Heart left ventricle (tissue), 13 donors: ENCODE data around the gene TSPAN6.

Experiments used
- CTCF ChIP-seq, 12 donors: fragments of 200-600 bp; sonication (generic) in 4 of 12; IDR thresholded peaks; one replicate each; pipeline versions ENCODE4 v1.5.0 to v1.8.0; 2018 to 2022; ENCODE audit warnings: antibody characterized with exemption in 12 of 12, mild to moderate bottlenecking in 5 of 12
- POLR2A ChIP-seq, 2 donors: fragments of 450-650 bp; IDR thresholded peaks; one replicate each; pipeline ENCODE4 v1.6.1; 2017; ENCODE audit warnings: antibody characterized with exemption in 2 of 2, mild to moderate bottlenecking in 2 of 2, moderate library complexity in 2 of 2
- donor health status: ischemic (EF 13 %, LVEDD 7.1; RV severe dilation, severe dysfunction).
- donor health status: DM: no; HTN: yes; CAD: no.
- donor health status: DM: no; HTN: no; CAD: no.
- donor health status: ischemic (EF 25% LVEDD 6.9; RV normal size, moderate dysfunction).
- donor health status: ischemic (EF 25% LVEDD 5.7; RV mildly dilated, moderate dysfunction).
- donor health status: ischemic (EF 35%, LVEDD 5.7; RV mildly dilated, moderate dysfunction).
- donor health status: nonischemic (EF 11% LVEDD 7.7; RV severe dilation, severe dysfunction).
- donor health status: DM: yes; HTN: yes; CAD: no.
- donor health status: PGD.
- donor health status: ischemic (EF 29% LVEDD 5.4; RV normal size, mild dysfunction).
- donor health status: nonischemic (EF 23%, LVEDD 6.1; RV moderate dilation, normal function).

- TF ChIP-seq CTCF (IDR thresholded peaks at IDR 0.05) (no peak), POLR2A (IDR thresholded peaks at IDR 0.05) (no peak)
Measured at GRCh38 chrX:100659431-100660137, 23.0 kb upstream of the TSPAN6 start.
